Vagina (tissue), 2 donors: ENCODE measurements around the gene EVL. TPM values are rescaled to one million over a fixed set of nuclear protein-coding genes. Genes with fewer than 3 reads are reported as not detected.

Experiments used
- DNase-seq, 2 donors: peaks; one replicate each; pipeline ENCODE4 v3.0.0-alpha.2; 2017; ENCODE audit errors: extremely low spot score in 2 of 2
- H3K27ac ChIP-seq: fragments of 200-600 bp; sonication (generic); one replicate; pipeline ENCODE4 v1.5.1; 2019
- H3K27me3 ChIP-seq: fragments of 200-600 bp; sonication (generic); one replicate; pipeline ENCODE4 v1.5.1; 2019
- H3K36me3 ChIP-seq, 2 donors: fragments of 200-600 bp; sonication (generic); one replicate each; pipeline ENCODE4 v1.5.1; 2017 to 2019
- H3K4me1 ChIP-seq: fragments of 200-600 bp; sonication (generic); one replicate; pipeline ENCODE4 v1.5.1; 2019
- H3K4me3 ChIP-seq, 2 donors: fragments of 200-600 bp; sonication (generic); 1 replicate in 1 of 2; 2 replicates in 1 of 2; pipeline ENCODE4 v1.5.1; 2016 to 2019
- H3K9me3 ChIP-seq: fragments of 200-600 bp; sonication (generic); one replicate; pipeline ENCODE4 v1.5.1; 2019
- CTCF ChIP-seq, 3 experiments: fragments of 450-650 bp in 2 of 3; fragments of 200-600 bp in 1 of 3; sonication (generic) in 1 of 3; IDR thresholded peaks; one replicate each; pipeline ENCODE4 v1.5.1; 2017 to 2019; ENCODE audit warnings: antibody characterized with exemption in 3 of 3, mild to moderate bottlenecking in 2 of 3, moderate library complexity in 2 of 3
- POLR2A ChIP-seq, 2 donors: fragments of 450-650 bp; IDR thresholded peaks; one replicate each; pipeline ENCODE4 v1.6.1; 2017; ENCODE audit warnings: antibody characterized with exemption in 2 of 2, mild to moderate bottlenecking in 2 of 2, moderate library complexity in 2 of 2
- POLR2AphosphoS5 ChIP-seq, 2 donors: sonication (generic); formaldehyde crosslinking; IDR thresholded peaks; one replicate each; pipeline ENCODE4 v1.9.0; 2017; ENCODE audit warnings: antibody characterized with exemption in 2 of 2, mild to moderate bottlenecking in 2 of 2, low read depth in 1 of 2; ENCODE audit not compliant: insufficient read depth in 1 of 2
- intact Hi-C: fragments of 100-400 bp; cut with DNase I; formaldehyde crosslinking; loops from one replicate; pipeline ENCODE4 v1.15.1; 2023
- total RNA-seq: library from RNA; depleted of rRNA; stranded (reverse); fragments of >200 nt; gene quantifications from one replicate; pipeline ENCODE4 v1.2.3, GENCODE V29; 2016

EVL gene
- total RNA-seq, 1 donor from 2014 or later, result 112 TPM

GRCh38 chr14:100132903-100133510 is 67.8 kb downstream of the EVL start:
- peaks cover 26% of the 10 kb centered on the region for H3K4me1 ChIP-seq
- peaks cover 0 to 11% of the 10 kb centered on the region in 2 donors for H3K36me3 ChIP-seq
- intact Hi-C loops, result no loop called here
- no peak for DNase-seq
- no peaks in the 10 kb centered on the region for H3K27me3 ChIP-seq
- peak in 1 of 2 donors; percentile 38 for TF ChIP-seq POLR2AphosphoS5 (IDR thresholded peaks at IDR 0.05; ENCODE audit: insufficient read depth in 1 of 2, low read depth in 1 of 2)
- no peak for TF ChIP-seq POLR2A (IDR thresholded peaks at IDR 0.05)
- H3K27ac ChIP-seq, result peak overlapping the region; percentile 84
- no peaks in the 10 kb centered on the region for H3K9me3 ChIP-seq
- no peak overlapping the region for H3K4me3 ChIP-seq

- H3K4me1 ChIP-seq, result peaks cover 19% of the 10 kb centered on the region
- no peak for DNase-seq
- H3K27ac ChIP-seq, result no peak overlapping the region
- no peak for TF ChIP-seq POLR2AphosphoS5 (IDR thresholded peaks at IDR 0.05; ENCODE audit: insufficient read depth in 1 of 2, low read depth in 1 of 2)
- TF ChIP-seq CTCF (IDR thresholded peaks at IDR 0.05), result no peak
- no peak for TF ChIP-seq POLR2A (IDR thresholded peaks at IDR 0.05)
- intact Hi-C loops, result no loop called here
- peaks cover 0 to 11% of the 10 kb centered on the region in 2 donors for H3K36me3 ChIP-seq
- H3K4me3 ChIP-seq, result no peak overlapping the region
- no peaks in the 10 kb centered on the region for H3K9me3 ChIP-seq
- no peaks in the 10 kb centered on the region for H3K27me3 ChIP-seq
These were observed 69.4 kb downstream of the EVL start for GRCh38 chr14:100134586-100134985.

- TF ChIP-seq POLR2A (IDR thresholded peaks at IDR 0.05) (no peak), CTCF (IDR thresholded peaks at IDR 0.05) (no peak), POLR2AphosphoS5 (IDR thresholded peaks at IDR 0.05; ENCODE audit: insufficient read depth in 1 of 2, low read depth in 1 of 2) (no peak)
- peaks cover 0 to 11% of the 10 kb centered on the region in 2 donors for H3K36me3 ChIP-seq
- H3K4me3 ChIP-seq, result no peak overlapping the region
- H3K4me1 ChIP-seq, result peaks cover 18% of the 10 kb centered on the region
- H3K27me3 ChIP-seq, result no peaks in the 10 kb centered on the region
- intact Hi-C loops, result no loop called here
- DNase-seq, result no peak
- H3K27ac ChIP-seq, result no peak overlapping the region
- no peaks in the 10 kb centered on the region for H3K9me3 ChIP-seq
These were observed 69.9 kb downstream of the EVL start for GRCh38 chr14:100135073-100135472.

GRCh38 chr14:100135784-100136183 is 70.6 kb downstream of the EVL start:
- Histone ChIP-seq H3K27ac (no peak overlapping the region), H3K4me3 (no peak overlapping the region), H3K36me3 (peaks cover 0 to 11% of the 10 kb centered on the region in 2 donors), H3K9me3 (no peaks in the 10 kb centered on the region), H3K4me1 (peaks cover 18% of the 10 kb centered on the region), H3K27me3 (no peaks in the 10 kb centered on the region)
- no peak for TF ChIP-seq CTCF (IDR thresholded peaks at IDR 0.05)
- TF ChIP-seq POLR2A (IDR thresholded peaks at IDR 0.05), result no peak
- no peak for TF ChIP-seq POLR2AphosphoS5 (IDR thresholded peaks at IDR 0.05; ENCODE audit: insufficient read depth in 1 of 2, low read depth in 1 of 2)
- intact Hi-C loops, result no loop called here
- DNase-seq, result no peak

GRCh38 chr14:100137173-100137572 is 72.0 kb downstream of the EVL start:
- H3K4me1 ChIP-seq, result peaks cover 12% of the 10 kb centered on the region
- peaks cover 0 to 11% of the 10 kb centered on the region in 2 donors for H3K36me3 ChIP-seq
- H3K27ac ChIP-seq, result no peak overlapping the region
- no peaks in the 10 kb centered on the region for H3K9me3 ChIP-seq
- no peak overlapping the region for H3K4me3 ChIP-seq
- intact Hi-C loops, result no loop called here
- no peaks in the 10 kb centered on the region for H3K27me3 ChIP-seq
- DNase-seq, result no peak
- TF ChIP-seq POLR2A (IDR thresholded peaks at IDR 0.05) (no peak), CTCF (IDR thresholded peaks at IDR 0.05) (no peak), POLR2AphosphoS5 (IDR thresholded peaks at IDR 0.05; ENCODE audit: insufficient read depth in 1 of 2, low read depth in 1 of 2) (no peak)
